CD4-positive, alpha-beta T cell (primary cell): ENCODE data around the gene LZTFL1. TPM values are rescaled to one million over a fixed set of nuclear protein-coding genes. Genes with fewer than 3 reads are reported as not detected.

ENCODE experiments used
- ATAC-seq: fragments of 200-7000 bp; cut with Tn5 transposase; one replicate; pipeline ENCODE4 v1.10.0; 2022; ENCODE audit warnings: mild to moderate bottlenecking; ENCODE audit not compliant: poor library complexity
- CTCF ChIA-PET: fragments of 350-600 bp; sonication (Branson Sonifier 250); formaldehyde crosslinking; loops from one replicate; lab custom pipeline; 2021; ENCODE audit warnings: antibody characterized with exemption, inconsistent platforms; lab: Charles Lee
- POLR2A ChIA-PET: fragments of 350-600 bp; sonication (Branson Sonifier 250); formaldehyde crosslinking; loops from one replicate; lab custom pipeline; 2021; ENCODE audit warnings: antibody characterized with exemption, inconsistent platforms; lab: Charles Lee
- DNase-seq, 14 experiments: peaks; one replicate each; pipeline ENCODE4 v3.0.0-alpha.2; 2013 to 2020; ENCODE audit warnings: mixed read lengths in 2 of 14
- H3K27ac ChIP-seq, 2 donors: one replicate each; pipeline versions ENCODE4 v1.5.1 to v1.7.0; 2013; ENCODE audit warnings: low read length in 2 of 2, low read depth in 1 of 2, mild to moderate bottlenecking in 1 of 2
- H3K27me3 ChIP-seq, 2 experiments: 1 replicate in 1 of 2; 2 replicates in 1 of 2; pipeline versions ENCODE4 v1.6.1 to v1.7.0; 2013; ENCODE audit warnings: low read length in 2 of 2, control low read depth in 1 of 2, mild to moderate bottlenecking in 1 of 2, moderate library complexity in 1 of 2; ENCODE audit not compliant: insufficient read depth in 2 of 2, control insufficient read depth in 1 of 2
- H3K36me3 ChIP-seq: one replicate; pipeline ENCODE4 v1.6.1; 2013; ENCODE audit warnings: low read length, control low read depth; ENCODE audit not compliant: insufficient read depth
- H3K4me1 ChIP-seq: one replicate; pipeline ENCODE4 v1.6.1; 2013; ENCODE audit warnings: low read length, control low read depth; ENCODE audit not compliant: insufficient read depth
- H3K4me3 ChIP-seq: one replicate; pipeline ENCODE4 v1.5.1; 2013; ENCODE audit warnings: mild to moderate bottlenecking, low read length, moderate library complexity
- H3K9me3 ChIP-seq, 2 experiments: 1 replicate in 1 of 2; 2 replicates in 1 of 2; pipeline versions ENCODE4 v1.6.1 to v1.7.0; 2013; ENCODE audit warnings: low read length in 2 of 2, mild to moderate bottlenecking in 2 of 2, control low read depth in 1 of 2, moderate library complexity in 1 of 2; ENCODE audit not compliant: control insufficient read depth in 1 of 2, insufficient read depth in 1 of 2
- H3K27ac Mint-ChIP-seq: one replicate; pipeline ENCODE4 v1.8.0; 2020; ENCODE audit warnings: mixed read lengths
- H3K27me3 Mint-ChIP-seq: one replicate; pipeline ENCODE4 v1.8.0; 2021; ENCODE audit warnings: mixed read lengths
- H3K36me3 Mint-ChIP-seq: one replicate; pipeline ENCODE4 v1.8.0; 2021; ENCODE audit warnings: low read depth, mixed read lengths
- H3K4me1 Mint-ChIP-seq: one replicate; pipeline ENCODE4 v1.8.0; 2021; ENCODE audit warnings: low read depth, mixed read lengths
- H3K4me3 Mint-ChIP-seq: one replicate; pipeline ENCODE4 v1.8.0; 2020; ENCODE audit warnings: mild to moderate bottlenecking, mixed read lengths
- H3K9me3 Mint-ChIP-seq: one replicate; pipeline ENCODE4 v1.8.0; 2020; ENCODE audit warnings: mixed read lengths
- CTCF ChIP-seq: fragments of 200-600 bp; IDR thresholded peaks from one replicate; pipeline ENCODE4 v1.8.0; 2022; ENCODE audit warnings: antibody characterized with exemption, mild to moderate bottlenecking
- intact Hi-C, 2 experiments: fragments of 100-400 bp; cut with DNase I in 1 of 2; cut with micrococcal nuclease in 1 of 2; formaldehyde crosslinking; loops; one replicate each; pipeline versions ENCODE4 v1.15.1 to v1.9.0; 2023 to 2025; cut with DNase I, micrococcal nuclease
- total RNA-seq, 174 experiments: library from RNA in 2 of 174; stranded (reverse) in 2 of 174; gene quantifications; one replicate each; pipeline ENCODE4 v1.2.3 and lab custom pipeline; 2021 to 2026

Gene LZTFL1
- total RNA-seq, 2 experiments from 2014 or later: 9.6 to 10.0 TPM

GRCh38 chr3:45817831-45818522 is 23.9 kb downstream of the LZTFL1 start:
- no peak for TF ChIP-seq CTCF
- no peak for ATAC-seq
- H3K4me3 ChIP-seq: no peak overlapping the region
- ChIA-PET CTCF (no interaction called here), POLR2A (interaction anchor here (0.9 kb wide), 1 partner anchor 12 kb away, joined by 3 read pairs; no protein-coding TSS in a partner anchor)
- no peaks in the 10 kb centered on the region for H3K4me1 ChIP-seq
- no peaks in the 10 kb centered on the region for H3K27me3 ChIP-seq
- intact Hi-C loops: no loop called here
- peaks cover 3% of the 10 kb centered on the region for H3K36me3 ChIP-seq
- DNase-seq: no peak
- peaks cover 0 to 3% of the 10 kb centered on the region in 2 experiments for H3K9me3 ChIP-seq
- Mint-ChIP-seq H3K27ac (no peak overlapping the region), H3K27me3 (no peaks in the 10 kb centered on the region), H3K9me3 (peaks cover 4% of the 10 kb centered on the region), H3K4me1 (no peaks in the 10 kb centered on the region), H3K4me3 (no peak overlapping the region), H3K36me3 (peaks cover 26% of the 10 kb centered on the region)
- no peak overlapping the region for H3K27ac ChIP-seq

DNA sequence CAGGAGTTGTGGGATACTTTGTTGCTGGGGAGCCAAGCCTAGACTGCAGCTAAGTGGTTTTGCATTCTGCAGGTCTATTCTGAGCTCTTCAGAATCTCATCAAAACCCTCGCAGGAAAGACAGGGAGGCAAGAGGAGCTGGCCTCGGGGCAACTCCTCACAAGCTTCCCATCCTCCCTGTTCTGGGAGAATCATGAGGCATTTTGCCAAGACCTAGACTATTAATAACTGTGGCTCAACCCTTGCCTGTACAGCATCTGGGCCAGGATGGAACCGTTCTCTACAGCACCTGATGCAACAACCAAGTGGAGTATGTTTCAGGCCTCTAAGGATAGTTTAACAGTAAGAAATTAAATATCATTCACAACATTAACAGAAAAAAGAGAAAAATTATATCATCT is 25.4 kb downstream of the LZTFL1 start:
- Histone ChIP-seq H3K36me3 (peaks cover 3% of the 10 kb centered on the region), H3K27ac (no peak overlapping the region), H3K4me3 (no peak overlapping the region), H3K4me1 (no peaks in the 10 kb centered on the region), H3K27me3 (no peaks in the 10 kb centered on the region), H3K9me3 (peaks cover 0 to 3% of the 10 kb centered on the region in 2 experiments)
- Mint-ChIP-seq H3K27me3 (no peaks in the 10 kb centered on the region), H3K4me1 (no peaks in the 10 kb centered on the region), H3K36me3 (peaks cover 15% of the 10 kb centered on the region), H3K4me3 (no peak overlapping the region), H3K27ac (no peak overlapping the region), H3K9me3 (peaks cover 4% of the 10 kb centered on the region)
- TF ChIP-seq CTCF: no peak
- no peak for ATAC-seq
- DNase-seq: no peak
- intact Hi-C loops: no loop called here
- ChIA-PET CTCF (no interaction called here), POLR2A (no interaction called here)

GRCh38 chr3:45814322-45814721 is 27.6 kb downstream of the LZTFL1 start:
- Mint-ChIP-seq H3K4me1 (no peaks in the 10 kb centered on the region), H3K27ac (no peak overlapping the region), H3K36me3 (peaks cover 5% of the 10 kb centered on the region), H3K4me3 (no peak overlapping the region), H3K9me3 (peaks cover 4% of the 10 kb centered on the region), H3K27me3 (no peaks in the 10 kb centered on the region)
- H3K9me3 ChIP-seq: peaks cover 0 to 3% of the 10 kb centered on the region in 2 experiments
- H3K27ac ChIP-seq: no peak overlapping the region
- ATAC-seq: no peak
- CTCF ChIA-PET: no interaction called here
- POLR2A ChIA-PET: no interaction called here
- intact Hi-C loops: no loop called here
- H3K27me3 ChIP-seq: no peaks in the 10 kb centered on the region
- no peaks in the 10 kb centered on the region for H3K36me3 ChIP-seq
- DNase-seq: no peak
- TF ChIP-seq CTCF: no peak
- H3K4me3 ChIP-seq: no peak overlapping the region
- H3K4me1 ChIP-seq: no peaks in the 10 kb centered on the region
